Inflammatory macrophage treated with lipopolysaccharide for 4 hours (primary cell): Measurements from ENCODE around the gene AADACL4.
"Not testable (repeated sequence)": the region's sequence is repeated elsewhere in the genome, so short reads cannot be mapped to it uniquely, and the experiment has no call there.

Experiments used
- DNase-seq: peaks from one replicate; pipeline ENCODE4 v3.0.0-alpha.2; 2020

Gene AADACL4

DNA sequence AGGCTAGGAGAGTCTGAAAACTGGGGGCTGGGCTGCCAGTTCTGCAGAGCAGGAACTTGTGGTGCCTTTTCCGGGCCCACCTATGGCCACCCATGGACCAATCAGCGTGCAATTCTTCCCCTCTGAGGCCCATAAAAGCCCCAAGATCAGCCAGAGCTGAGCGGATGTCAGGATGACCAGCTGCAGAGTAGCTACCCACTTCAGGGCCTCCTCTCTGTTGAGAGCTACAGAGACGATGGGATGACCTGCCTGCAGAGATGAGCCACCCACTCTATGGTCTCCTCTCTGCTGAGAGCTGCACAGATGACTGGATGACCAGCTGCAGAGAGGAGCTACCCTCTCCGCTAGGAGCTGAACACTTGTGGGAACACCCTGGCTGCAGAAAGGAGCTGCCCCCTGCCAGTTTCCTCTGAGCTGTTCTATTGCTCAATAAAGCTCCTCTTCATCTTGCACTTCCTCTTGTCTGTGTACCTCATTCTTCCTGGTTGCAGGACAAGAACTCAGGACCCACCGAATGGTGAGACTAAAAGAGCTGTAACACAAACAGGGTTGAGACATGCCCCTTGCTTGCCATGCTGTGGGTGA is 12.8 kb upstream of the AADACL4 start:
- DNase-seq, result peak; percentile 51

DNA sequence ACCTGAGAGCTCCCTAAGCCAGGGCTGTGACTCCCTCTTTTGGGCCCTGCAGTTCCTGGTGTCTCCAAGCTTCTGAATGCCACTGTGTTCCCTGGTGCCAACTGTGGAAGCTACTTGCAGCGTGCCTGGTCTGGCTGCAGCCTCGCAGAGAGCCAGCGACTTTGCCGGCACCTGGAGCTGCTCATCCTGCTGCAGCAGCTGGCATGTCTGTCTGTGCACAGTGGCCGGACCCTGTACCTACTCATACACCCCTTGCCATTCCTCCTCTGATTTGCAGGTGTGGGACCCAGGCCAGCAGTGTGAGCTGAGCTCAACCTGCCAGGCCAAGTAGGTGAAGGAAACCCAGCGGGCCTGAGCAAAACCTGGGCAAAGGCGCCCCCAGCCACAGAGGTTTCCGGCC is 12.3 kb upstream of the AADACL4 start:
- DNase-seq, result no peak

DNA sequence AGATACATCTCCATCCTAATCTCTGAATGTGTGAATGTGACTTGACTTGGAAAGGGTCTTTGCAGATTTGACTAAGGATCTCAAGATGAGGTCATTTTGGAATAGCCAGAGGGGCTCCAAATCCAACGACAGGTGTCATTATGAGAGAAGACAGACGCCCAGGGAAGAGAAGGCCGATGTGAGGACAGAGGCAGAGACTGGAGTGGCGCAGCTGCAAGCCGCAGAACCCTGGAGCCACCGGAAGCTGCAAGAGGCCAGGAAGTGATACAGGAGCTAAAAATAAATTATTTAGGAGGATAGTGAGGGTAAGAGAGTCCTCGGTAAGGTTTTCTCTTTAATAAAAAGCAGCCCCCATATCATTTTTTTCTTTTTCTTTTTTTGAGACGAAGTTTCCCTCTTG is 9.7 kb upstream of the AADACL4 start:
- DNase-seq, result no peak

DNA sequence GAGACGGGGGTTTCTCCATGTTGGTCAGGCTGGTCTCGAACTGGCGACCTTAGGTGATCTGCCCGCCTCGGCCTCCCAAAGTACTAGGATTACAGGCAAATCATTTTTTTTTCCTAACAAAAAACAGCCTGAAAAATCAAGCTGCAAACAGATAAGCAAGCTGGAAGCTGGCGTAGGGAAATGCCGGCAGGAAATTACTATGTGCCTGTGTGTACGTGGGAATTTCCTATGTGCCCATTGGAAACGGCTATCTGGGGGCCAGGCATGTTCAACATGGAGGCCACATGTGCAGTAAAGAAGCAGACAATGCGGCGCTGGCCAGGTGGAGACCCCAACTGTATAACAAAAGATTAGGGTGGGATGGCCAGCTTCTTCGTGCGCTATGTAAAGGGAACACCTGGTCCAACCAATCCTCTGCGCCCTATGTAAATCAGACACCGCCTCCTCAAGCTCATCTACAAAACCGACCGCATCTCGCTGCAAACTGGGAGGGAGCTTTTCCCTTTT is 9.1 kb upstream of the AADACL4 start:
- no peak for DNase-seq

- no peak for DNase-seq
Observed at GRCh38 chr1:12636098-12636950, 7.6 kb upstream of the AADACL4 start.

- DNase-seq, result no peak
Observed at GRCh38 chr1:12637693-12638092, 6.2 kb upstream of the AADACL4 start.

GRCh38 chr1:12640237-12640957 is 3.5 kb upstream of the AADACL4 start:
- DNase-seq, result no peak

- no peak for DNase-seq
Observed at GRCh38 chr1:12640958-12641272, 3.0 kb upstream of the AADACL4 start.

DNA sequence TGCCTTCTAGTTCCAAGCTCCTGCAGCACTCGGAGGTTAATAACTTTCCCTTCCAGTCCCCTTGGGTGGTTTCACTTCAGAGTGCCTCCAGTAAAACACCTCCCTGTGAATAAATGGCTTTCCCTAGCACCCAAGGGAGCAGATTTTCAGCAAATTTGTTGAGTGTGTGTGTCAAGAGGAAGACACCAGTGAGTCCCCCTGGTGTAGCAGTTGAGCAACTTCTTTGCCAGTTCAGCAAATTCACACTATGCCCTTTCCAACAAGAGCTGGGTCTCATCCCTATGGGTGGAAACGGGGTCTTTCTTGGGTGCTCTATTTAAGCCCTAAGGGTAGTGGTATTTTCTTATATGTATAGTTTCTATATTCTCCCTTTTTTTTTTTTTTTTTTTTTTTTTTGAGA is 806 bp upstream of the AADACL4 start:
- DNase-seq, result no peak

DNA sequence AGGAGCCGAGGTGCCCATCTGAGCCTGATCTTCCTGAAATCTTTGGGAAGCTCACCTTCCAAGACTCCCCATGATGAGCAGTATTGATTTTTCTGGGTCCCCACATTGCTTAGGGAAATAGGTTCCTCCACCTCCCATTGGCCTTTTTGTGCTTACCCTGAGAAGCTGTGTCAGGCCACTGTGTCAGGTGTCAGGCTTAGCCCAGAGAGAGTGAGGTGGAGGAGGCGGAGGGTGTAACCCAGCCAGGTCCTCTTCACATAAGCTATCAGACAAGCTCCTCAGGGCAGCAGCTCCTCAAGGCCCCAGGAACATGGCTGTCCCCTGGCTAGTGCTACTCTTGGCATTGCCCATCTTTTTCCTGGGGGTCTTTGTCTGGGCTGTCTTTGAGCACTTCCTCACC is 352 bp downstream of the AADACL4 start:
- DNase-seq, result no peak

DNA sequence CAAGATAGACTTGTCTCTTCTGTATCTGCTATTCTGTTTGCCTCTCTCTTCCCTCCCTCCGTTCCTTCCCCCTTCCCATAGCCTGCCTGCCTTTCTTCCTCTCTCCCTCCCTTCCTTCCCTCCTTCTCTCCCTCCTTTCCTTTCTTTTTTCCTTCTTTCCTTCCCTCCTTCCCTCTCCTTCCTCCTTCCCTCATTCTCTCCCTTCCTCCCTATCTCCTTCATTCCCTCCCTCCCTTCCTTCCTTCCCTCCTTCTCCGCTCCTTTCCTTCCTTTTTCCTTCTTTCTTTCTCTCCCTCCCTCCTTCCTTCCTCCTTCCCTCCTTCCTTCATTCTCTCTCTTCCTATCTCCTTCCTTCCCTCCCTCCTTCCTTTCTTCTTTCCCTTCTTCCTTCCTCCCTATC is 944 bp downstream of the AADACL4 start:
- no peak for DNase-seq

DNA sequence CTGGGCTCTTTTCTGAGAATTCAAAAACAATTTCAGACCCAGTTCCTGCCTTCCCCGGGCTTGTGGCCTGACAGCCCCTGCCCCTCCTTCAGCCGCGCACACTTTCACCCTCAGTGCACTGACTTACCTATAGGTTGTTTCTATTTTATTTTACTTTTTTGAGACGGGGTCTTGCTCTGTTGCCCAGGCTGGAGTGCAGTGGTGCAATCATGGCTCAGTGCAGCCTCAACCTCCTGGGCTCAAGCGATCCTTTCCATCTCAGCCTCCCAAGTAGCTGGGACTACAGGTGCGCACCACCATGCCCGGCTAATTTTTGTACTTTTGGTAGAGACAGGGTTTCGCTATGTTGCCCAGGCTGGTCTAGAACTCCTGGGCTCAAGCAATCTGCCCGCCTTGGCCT is 1.5 kb downstream of the AADACL4 start:
- DNase-seq, result not testable (repeated sequence)

GRCh38 chr1:12648741-12649140 is 4.9 kb downstream of the AADACL4 start:
- DNase-seq, result no peak

DNA sequence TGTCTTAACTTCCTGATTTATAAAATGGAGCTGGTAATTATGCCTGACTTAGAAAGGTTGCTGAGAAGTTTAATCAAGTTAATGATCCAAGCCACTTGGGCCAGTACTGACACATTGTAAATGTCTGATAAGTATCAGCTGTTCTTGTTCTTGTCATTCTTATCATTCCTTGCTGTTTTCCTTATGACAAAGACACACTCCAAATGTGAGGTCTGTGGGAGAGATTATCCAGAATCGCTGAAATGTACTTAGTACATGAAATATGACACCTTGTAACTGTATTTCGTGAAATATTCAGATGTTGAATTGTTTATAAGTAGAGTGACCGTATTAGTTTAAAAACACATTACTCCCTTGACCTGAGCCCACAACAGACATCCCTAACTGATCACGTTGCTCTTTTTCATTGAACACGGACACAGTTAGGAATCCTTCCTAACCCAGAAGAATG is 6.1 kb downstream of the AADACL4 start:
- no peak for DNase-seq

DNA sequence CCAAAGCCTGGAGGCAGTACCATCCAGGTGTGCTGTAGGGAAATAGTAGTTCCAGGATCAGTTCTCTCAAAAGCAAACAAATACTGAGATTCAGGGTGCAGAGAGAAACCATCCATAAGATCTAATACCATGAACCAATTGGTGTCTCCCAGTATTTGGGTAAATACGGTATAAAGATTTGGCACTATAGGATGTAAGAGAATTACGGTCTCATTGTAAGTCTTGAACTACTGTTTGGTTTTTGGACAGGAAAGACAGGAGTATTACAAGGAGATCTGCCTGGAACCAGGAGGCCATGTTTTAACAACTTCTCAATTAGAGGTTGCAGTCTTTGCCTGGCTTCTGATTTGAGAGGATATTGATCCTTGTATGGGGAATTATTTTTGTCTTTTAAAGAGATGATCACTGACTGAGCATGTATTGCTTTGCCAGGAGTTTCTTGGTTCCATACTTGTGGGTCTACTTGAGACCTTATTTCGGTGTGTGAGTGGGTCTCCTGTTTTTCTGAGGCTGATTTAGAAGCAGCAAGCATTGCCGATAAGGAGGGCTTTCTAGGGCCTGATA is 10.2 kb downstream of the AADACL4 start:
- no peak for DNase-seq

GRCh38 chr1:12654657-12655056 is 10.8 kb downstream of the AADACL4 start:
- DNase-seq, result no peak

- DNase-seq, result no peak
Observed at GRCh38 chr1:12656575-12656974, 12.7 kb downstream of the AADACL4 start.

DNA sequence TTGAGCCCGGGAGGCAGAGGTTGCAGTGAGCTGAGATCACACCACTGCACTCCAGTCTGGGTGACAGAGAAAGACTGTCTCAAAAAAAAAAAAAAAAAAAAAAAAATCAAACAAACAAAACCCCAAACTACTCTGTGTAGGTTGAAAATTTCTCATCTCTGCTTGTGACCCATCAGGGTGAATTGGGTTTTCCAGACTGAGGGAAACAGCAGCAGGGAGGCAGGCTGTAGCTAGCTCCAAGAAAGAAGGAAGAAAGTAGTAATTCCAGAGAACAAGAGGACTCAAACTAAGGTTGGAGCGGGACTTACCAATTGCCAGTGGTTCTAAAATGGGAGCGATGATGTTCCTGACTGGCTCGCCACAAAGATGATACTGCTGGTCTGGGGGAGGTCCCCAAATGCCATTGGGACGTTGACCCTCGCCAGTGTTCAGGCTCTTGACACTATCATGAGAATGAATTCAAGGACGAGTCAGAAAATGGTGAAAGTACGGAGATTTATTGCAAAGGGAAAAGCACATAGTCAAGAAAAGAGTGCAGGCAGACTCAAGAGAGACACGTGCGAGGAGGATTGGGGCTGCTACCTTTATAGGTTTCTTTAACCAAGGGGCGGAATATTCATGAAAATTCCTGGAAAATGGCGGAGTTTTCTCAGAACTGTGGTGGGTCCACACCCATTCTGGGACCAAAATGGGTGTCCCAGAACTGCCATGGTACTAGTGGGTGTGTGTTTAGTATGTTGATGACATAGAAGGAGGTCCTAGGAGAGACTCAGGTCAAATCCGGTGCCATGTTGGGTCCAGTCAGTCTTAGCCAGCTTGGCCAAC is 13.4 kb downstream of the AADACL4 start:
- no peak for DNase-seq

GRCh38 chr1:12657885-12658512 is 14.1 kb downstream of the AADACL4 start:
- not testable (repeated sequence) for DNase-seq

GRCh38 chr1:12658531-12659453 is 14.9 kb downstream of the AADACL4 start:
- DNase-seq, result peak; percentile 73
